Measurements from ENCODE around the gene DLGAP4.

DNA sequence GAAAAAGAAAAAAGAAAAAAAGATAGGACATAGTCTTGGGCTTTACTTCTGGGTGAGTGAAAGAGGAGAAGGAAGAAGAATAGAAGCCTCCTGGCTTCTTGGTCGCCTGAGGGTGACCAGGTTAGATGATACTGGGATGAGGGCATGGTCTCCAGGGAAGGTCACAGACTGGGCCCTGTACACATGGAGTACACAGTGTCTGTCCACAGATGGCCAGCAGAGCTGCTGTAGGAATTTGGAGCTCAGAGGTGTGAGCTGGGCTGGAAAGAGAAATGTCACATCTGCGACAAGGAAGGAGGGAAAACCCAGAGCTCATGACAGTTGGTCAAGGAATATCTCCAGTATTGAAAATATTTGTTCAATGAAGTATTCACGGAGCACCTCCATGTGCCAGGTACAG is 56.1 kb downstream of the DLGAP4 start:
- TF ChIP-seq, protein P1, sequence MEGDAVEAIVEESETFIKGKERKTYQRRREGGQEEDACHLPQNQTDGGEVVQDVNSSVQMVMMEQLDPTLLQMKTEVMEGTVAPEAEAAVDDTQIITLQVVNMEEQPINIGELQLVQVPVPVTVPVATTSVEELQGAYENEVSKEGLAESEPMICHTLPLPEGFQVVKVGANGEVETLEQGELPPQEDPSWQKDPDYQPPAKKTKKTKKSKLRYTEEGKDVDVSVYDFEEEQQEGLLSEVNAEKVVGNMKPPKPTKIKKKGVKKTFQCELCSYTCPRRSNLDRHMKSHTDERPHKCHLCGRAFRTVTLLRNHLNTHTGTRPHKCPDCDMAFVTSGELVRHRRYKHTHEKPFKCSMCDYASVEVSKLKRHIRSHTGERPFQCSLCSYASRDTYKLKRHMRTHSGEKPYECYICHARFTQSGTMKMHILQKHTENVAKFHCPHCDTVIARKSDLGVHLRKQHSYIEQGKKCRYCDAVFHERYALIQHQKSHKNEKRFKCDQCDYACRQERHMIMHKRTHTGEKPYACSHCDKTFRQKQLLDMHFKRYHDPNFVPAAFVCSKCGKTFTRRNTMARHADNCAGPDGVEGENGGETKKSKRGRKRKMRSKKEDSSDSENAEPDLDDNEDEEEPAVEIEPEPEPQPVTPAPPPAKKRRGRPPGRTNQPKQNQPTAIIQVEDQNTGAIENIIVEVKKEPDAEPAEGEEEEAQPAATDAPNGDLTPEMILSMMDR (IDR thresholded peaks at IDR 0.05): no peak
- no peak for TF ChIP-seq ZFX (IDR thresholded peaks at IDR 0.05; ENCODE audit: borderline replicate concordance)
